B cell (primary cell): ENCODE measurements around the gene TRIO.

ENCODE experiments used
- CTCF ChIP-seq: fragments of 200-600 bp; IDR thresholded peaks from one replicate; pipeline ENCODE4 v1.8.0; 2022; ENCODE audit warnings: antibody characterized with exemption, mild to moderate bottlenecking
- EZH2 ChIP-seq: IDR thresholded peaks from 2 replicates; pipeline ENCODE4 v1.6.1; 2012; ENCODE audit warnings: borderline replicate concordance, low read depth, mild to moderate bottlenecking, moderate library complexity, low read length; ENCODE audit not compliant: insufficient read depth, poor library complexity, severe bottlenecking

- TF ChIP-seq CTCF (no peak), EZH2 (no peak)
Measured at GRCh38 chr5:14464671-14465070, 321.5 kb downstream of the TRIO start.
